Epithelial cell of esophagus (primary cell): ENCODE results near the gene ERMAP.

Source experiments
- DNase-seq: peaks from one replicate; pipeline ENCODE4 v3.0.0; 2010; ENCODE audit warnings: low read depth
- H3K4me3 ChIP-seq: 2 replicates; pipeline ENCODE4 v1.5.1; 2011; ENCODE audit warnings: mild to moderate bottlenecking, low read length, control low read depth
- TF ChIP-seq, protein P1 (sequence below): IDR thresholded peaks from 2 replicates; pipeline ENCODE4 v1.5.1; 2011; ENCODE audit warnings: low read depth, mild to moderate bottlenecking, low read length, control low read depth, inconsistent platforms; ENCODE audit not compliant: insufficient read depth; ENCODE audit errors: missing control alignments

Gene ERMAP

DNA sequence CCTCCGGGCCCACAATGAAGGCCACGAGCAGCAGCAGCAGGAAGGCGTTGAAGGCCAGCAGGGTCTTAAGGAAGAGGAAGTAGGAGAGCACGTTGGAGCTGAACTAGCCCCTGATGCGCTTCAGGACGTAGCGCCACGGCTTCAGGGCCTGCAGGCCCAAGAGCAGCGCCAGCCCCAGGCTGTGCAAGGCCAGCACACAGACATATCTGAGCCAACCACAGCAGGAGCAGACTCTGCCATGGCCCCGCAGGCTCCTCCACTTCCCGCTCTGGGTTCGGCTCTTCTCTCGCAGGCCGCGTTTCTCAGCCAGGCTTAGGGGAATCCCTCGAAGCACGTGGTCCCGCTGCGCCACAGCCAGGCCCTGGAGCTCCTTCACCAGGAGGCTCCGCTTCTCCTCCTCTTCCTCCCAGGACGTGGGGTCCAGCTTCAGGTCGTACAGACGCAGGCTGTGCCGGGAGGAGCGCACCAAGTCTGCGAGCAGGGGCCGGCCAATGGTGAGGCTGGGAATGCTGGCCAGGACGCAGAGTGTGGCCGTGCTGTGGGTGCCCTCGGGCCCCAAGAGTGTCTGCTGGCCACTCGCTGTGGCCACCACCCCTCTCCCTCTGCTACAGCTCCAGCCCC is 71.2 kb downstream of the ERMAP start:
- TF ChIP-seq, protein P1, sequence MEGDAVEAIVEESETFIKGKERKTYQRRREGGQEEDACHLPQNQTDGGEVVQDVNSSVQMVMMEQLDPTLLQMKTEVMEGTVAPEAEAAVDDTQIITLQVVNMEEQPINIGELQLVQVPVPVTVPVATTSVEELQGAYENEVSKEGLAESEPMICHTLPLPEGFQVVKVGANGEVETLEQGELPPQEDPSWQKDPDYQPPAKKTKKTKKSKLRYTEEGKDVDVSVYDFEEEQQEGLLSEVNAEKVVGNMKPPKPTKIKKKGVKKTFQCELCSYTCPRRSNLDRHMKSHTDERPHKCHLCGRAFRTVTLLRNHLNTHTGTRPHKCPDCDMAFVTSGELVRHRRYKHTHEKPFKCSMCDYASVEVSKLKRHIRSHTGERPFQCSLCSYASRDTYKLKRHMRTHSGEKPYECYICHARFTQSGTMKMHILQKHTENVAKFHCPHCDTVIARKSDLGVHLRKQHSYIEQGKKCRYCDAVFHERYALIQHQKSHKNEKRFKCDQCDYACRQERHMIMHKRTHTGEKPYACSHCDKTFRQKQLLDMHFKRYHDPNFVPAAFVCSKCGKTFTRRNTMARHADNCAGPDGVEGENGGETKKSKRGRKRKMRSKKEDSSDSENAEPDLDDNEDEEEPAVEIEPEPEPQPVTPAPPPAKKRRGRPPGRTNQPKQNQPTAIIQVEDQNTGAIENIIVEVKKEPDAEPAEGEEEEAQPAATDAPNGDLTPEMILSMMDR: no peak

DNA sequence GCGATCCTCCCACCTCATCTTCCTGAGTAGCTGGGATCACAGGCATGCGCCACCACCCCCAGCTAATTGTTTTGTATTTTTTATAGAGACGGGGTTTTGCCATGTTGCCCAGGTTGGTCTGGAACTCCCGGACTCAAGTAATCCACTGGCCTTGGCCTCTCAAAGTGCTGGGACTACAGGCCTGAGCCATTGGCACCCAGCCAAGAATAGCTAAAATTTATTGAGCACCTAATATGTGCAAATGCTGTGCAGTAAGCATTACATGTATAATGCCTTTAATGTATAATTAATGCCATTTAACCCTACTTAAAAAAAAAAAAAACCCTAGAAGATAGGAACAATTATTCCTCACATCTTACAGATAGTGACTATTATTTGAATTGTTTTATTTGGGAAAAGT is 72.3 kb downstream of the ERMAP start:
- no peak for DNase-seq
- no peak overlapping the region for H3K4me3 ChIP-seq
- TF ChIP-seq, protein P1: no peak

More for the DNA sequence above, 71.2 kb downstream of the ERMAP start:
- H3K4me3 ChIP-seq: no peak overlapping the region
- DNase-seq: no peak

DNA sequence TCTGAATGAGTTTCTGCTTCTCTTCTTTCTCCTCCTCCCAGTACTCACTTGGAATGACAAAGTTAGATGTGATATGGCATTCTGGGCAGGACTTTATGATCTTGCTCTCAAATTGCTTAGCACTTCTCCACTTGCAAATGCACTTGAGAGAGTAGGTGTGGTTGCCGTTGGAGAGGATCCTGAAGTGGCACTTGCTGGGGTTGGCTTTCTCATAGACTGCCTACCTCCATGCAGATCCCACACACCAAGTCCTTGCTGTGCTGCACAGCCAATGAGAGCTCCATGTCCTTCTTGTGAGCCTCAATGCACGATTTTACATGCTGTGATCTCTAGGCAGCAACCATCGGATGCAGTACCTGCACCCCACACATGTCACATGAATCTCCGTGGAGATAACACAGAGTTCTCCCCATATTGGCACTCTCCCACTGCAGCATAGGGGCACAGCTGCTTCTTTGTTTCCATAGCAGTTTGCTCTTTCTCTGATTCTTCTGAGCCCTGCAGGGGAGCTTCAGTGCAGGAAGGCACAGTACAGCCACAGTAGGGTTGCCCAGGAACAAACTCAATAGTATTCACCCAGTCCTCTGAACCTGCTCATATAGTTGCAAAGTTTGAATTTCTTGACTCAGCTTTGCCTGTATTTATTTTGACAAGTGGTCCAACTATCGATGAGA is 74.7 kb downstream of the ERMAP start:
- H3K4me3 ChIP-seq: no peak overlapping the region
- TF ChIP-seq, protein P1: no peak
- no peak for DNase-seq
